Peyer's patch (tissue), 4 donors: Measurements from ENCODE around the gene COX5B. TPM values are rescaled to one million over a fixed set of nuclear protein-coding genes. Genes with fewer than 3 reads are reported as not detected.

Experiments
- DNase-seq, 3 donors: peaks; one replicate each; pipeline ENCODE4 v3.0.0-alpha.2; 2017 to 2019
- H3K27ac ChIP-seq, 4 donors: fragments of 200-600 bp; sonication (generic); one replicate each; pipeline ENCODE4 v1.5.1; 2016 to 2019
- H3K27me3 ChIP-seq, 2 donors: fragments of 200-600 bp; sonication (generic); one replicate each; pipeline ENCODE4 v1.5.1; 2019
- H3K36me3 ChIP-seq, 3 donors: fragments of 200-600 bp; sonication (generic); one replicate each; pipeline ENCODE4 v1.5.1; 2016 to 2019
- H3K4me1 ChIP-seq, 4 donors: fragments of 200-600 bp; sonication (generic); one replicate each; pipeline ENCODE4 v1.5.1; 2016 to 2019
- H3K4me3 ChIP-seq, 4 donors: fragments of 200-600 bp; sonication (generic); 1 replicate in 3 of 4; 2 replicates in 1 of 4; pipeline ENCODE4 v1.5.1; 2016 to 2019; ENCODE audit warnings: mild to moderate bottlenecking in 1 of 4
- H3K9me3 ChIP-seq, 4 donors: fragments of 200-600 bp; sonication (generic); one replicate each; pipeline ENCODE4 v1.5.1; 2016 to 2019; ENCODE audit warnings: mild to moderate bottlenecking in 1 of 4
- CTCF ChIP-seq, 6 experiments: fragments of 450-650 bp in 4 of 6; fragments of 200-600 bp in 2 of 6; sonication (generic) in 1 of 6; IDR thresholded peaks; one replicate each; pipeline ENCODE4 v1.5.1; 2017 to 2019; ENCODE audit warnings: antibody characterized with exemption in 6 of 6, mild to moderate bottlenecking in 3 of 6, moderate library complexity in 1 of 6
- POLR2A ChIP-seq, 2 donors: fragments of 450-650 bp; IDR thresholded peaks; one replicate each; pipeline ENCODE4 v1.5.1; 2017; ENCODE audit warnings: antibody characterized with exemption in 2 of 2, mild to moderate bottlenecking in 2 of 2, moderate library complexity in 2 of 2
- total RNA-seq, 4 donors: library from RNA; depleted of rRNA; stranded (reverse); fragments of >200 nt; gene quantifications; one replicate each; pipeline ENCODE4 v1.1.0, GENCODE V29; 2016

COX5B gene
- total RNA-seq, 4 donors from 2014 or later = 248 to 721 (median 447) TPM

- H3K36me3 ChIP-seq = peaks cover 0 to 44% (median 0%) of the 10 kb centered on the region in 3 donors
Observed at GRCh38 chr2:97653473-97653872, 7.6 kb downstream of the COX5B start.

GRCh38 chr2:97653874-97654273 is 8.0 kb downstream of the COX5B start:
- peaks cover 0 to 44% (median 0%) of the 10 kb centered on the region in 3 donors for H3K36me3 ChIP-seq
- H3K27me3 ChIP-seq = no peaks in the 10 kb centered on the region
- no peak overlapping the region for H3K27ac ChIP-seq
- no peaks in the 10 kb centered on the region for H3K9me3 ChIP-seq
- H3K4me1 ChIP-seq = peaks cover 0 to 10% (median 0%) of the 10 kb centered on the region in 4 donors
- no peak for DNase-seq
- TF ChIP-seq POLR2A (IDR thresholded peaks at IDR 0.05) = no peak
- no peak for TF ChIP-seq CTCF (IDR thresholded peaks at IDR 0.05)
- H3K4me3 ChIP-seq = no peak overlapping the region

More at GRCh38 chr2:97653473-97653872, 7.6 kb downstream of the COX5B start:
- TF ChIP-seq POLR2A (IDR thresholded peaks at IDR 0.05) (no peak), CTCF (IDR thresholded peaks at IDR 0.05) (no peak)
- no peak for DNase-seq
- no peak overlapping the region for H3K4me3 ChIP-seq
- H3K27ac ChIP-seq = no peak overlapping the region
- H3K27me3 ChIP-seq = no peaks in the 10 kb centered on the region
- H3K9me3 ChIP-seq = no peaks in the 10 kb centered on the region
- H3K4me1 ChIP-seq = peaks cover 0 to 14% (median 0%) of the 10 kb centered on the region in 4 donors

GRCh38 chr2:97654309-97654708 is 8.4 kb downstream of the COX5B start:
- Histone ChIP-seq H3K4me1 (peaks cover 0 to 6% (median 0%) of the 10 kb centered on the region in 4 donors), H3K4me3 (no peak overlapping the region), H3K27ac (no peak overlapping the region), H3K27me3 (no peaks in the 10 kb centered on the region), H3K36me3 (peaks cover 0 to 44% (median 0%) of the 10 kb centered on the region in 3 donors), H3K9me3 (no peaks in the 10 kb centered on the region)
- no peak for DNase-seq
- TF ChIP-seq POLR2A (IDR thresholded peaks at IDR 0.05) = no peak
- no peak for TF ChIP-seq CTCF (IDR thresholded peaks at IDR 0.05)

- peaks cover 0 to 46% (median 0%) of the 10 kb centered on the region in 3 donors for H3K36me3 ChIP-seq
- peaks cover 0 to under 1% (median 0%) of the 10 kb centered on the region in 4 donors for H3K4me1 ChIP-seq
- no peak for DNase-seq
- TF ChIP-seq POLR2A (IDR thresholded peaks at IDR 0.05) (no peak), CTCF (IDR thresholded peaks at IDR 0.05) (no peak)
- no peaks in the 10 kb centered on the region for H3K9me3 ChIP-seq
- H3K27me3 ChIP-seq = no peaks in the 10 kb centered on the region
- no peak overlapping the region for H3K4me3 ChIP-seq
- H3K27ac ChIP-seq = no peak overlapping the region
Observed at GRCh38 chr2:97654791-97655190, 8.9 kb downstream of the COX5B start.

GRCh38 chr2:97656129-97656755 is 10.4 kb downstream of the COX5B start:
- H3K27ac ChIP-seq = no peak overlapping the region
- peaks cover 0 to 6% (median 0%) of the 10 kb centered on the region in 4 donors for H3K4me1 ChIP-seq
- peaks cover 0 to 51% (median 0%) of the 10 kb centered on the region in 3 donors for H3K36me3 ChIP-seq
- no peak overlapping the region for H3K4me3 ChIP-seq
- no peak for TF ChIP-seq CTCF (IDR thresholded peaks at IDR 0.05)
- no peak for DNase-seq
- no peaks in the 10 kb centered on the region for H3K9me3 ChIP-seq
- no peaks in the 10 kb centered on the region for H3K27me3 ChIP-seq
